Lung (tissue), 12 donors: ENCODE measurements around the gene NPL. TPM values are rescaled to one million over a fixed set of nuclear protein-coding genes. Genes with fewer than 3 reads are reported as not detected.

Source experiments
- ATAC-seq: fragments of 200-7000 bp; cut with Tn5 transposase; one replicate; pipeline ENCODE4 v1.9.1; 2020; ENCODE audit warnings: moderate number of reproducible peaks; ENCODE audit not compliant: insufficient read depth, low FRiP score
- DNase-seq, 3 donors: peaks; one replicate each; pipeline ENCODE4 v3.0.0-alpha.2; 2013 to 2017
- H3K27ac ChIP-seq, 2 donors: one replicate each; pipeline ENCODE4 v1.5.1; 2013; ENCODE audit warnings: mild to moderate bottlenecking in 2 of 2, moderate library complexity in 2 of 2, control low read depth in 1 of 2, inconsistent platforms in 1 of 2, low read depth in 1 of 2, low read length in 1 of 2
- H3K27me3 ChIP-seq, 3 donors: one replicate each; pipeline ENCODE4 v1.5.1; 2013; ENCODE audit warnings: low read length in 2 of 3; ENCODE audit not compliant: control insufficient read depth in 3 of 3, insufficient read depth in 3 of 3
- H3K36me3 ChIP-seq, 4 donors: one replicate each; pipeline ENCODE4 v1.5.1; 2013; ENCODE audit warnings: low read length in 4 of 4, mild to moderate bottlenecking in 1 of 4, moderate library complexity in 1 of 4; ENCODE audit not compliant: control insufficient read depth in 4 of 4, insufficient read depth in 4 of 4
- H3K4me1 ChIP-seq, 5 donors: one replicate each; pipeline ENCODE4 v1.5.1; 2013; ENCODE audit warnings: low read length in 5 of 5, mild to moderate bottlenecking in 2 of 5, moderate library complexity in 1 of 5; ENCODE audit not compliant: control insufficient read depth in 5 of 5, insufficient read depth in 5 of 5
- H3K4me3 ChIP-seq: one replicate; pipeline ENCODE4 v1.5.1; 2013; ENCODE audit warnings: mild to moderate bottlenecking, control low read depth, moderate library complexity
- H3K9ac ChIP-seq, 2 donors: one replicate each; pipeline ENCODE4 v1.5.1; 2013; ENCODE audit warnings: low read length in 2 of 2, control low read depth in 1 of 2; ENCODE audit not compliant: insufficient read depth in 1 of 2
- H3K9me3 ChIP-seq, 4 donors: one replicate each; pipeline ENCODE4 v1.5.1; 2013; ENCODE audit warnings: low read length in 3 of 4, mild to moderate bottlenecking in 1 of 4, moderate library complexity in 1 of 4; ENCODE audit not compliant: control insufficient read depth in 4 of 4, insufficient read depth in 3 of 4
- WGBS, 2 donors: extraction: QIAGEN DNeasy Blood & Tissue Kit; methylation state at CpG; one replicate each; pipeline ENCODE4 v1.1.7; 2013; 5-methylcytosine and 5-hydroxymethylcytosine counted together
- polyA plus RNA-seq, 2 donors: library from polyadenylated mRNA; stranded (reverse); fragments of 200-250 nt; gene quantifications; one replicate each; pipeline ENCODE4 v1.2.1, GENCODE V29; 2013
- total RNA-seq, 2 donors: library from RNA; depleted of rRNA in 1 of 2; stranded (reverse); fragments of >200 nt in 1 of 2; gene quantifications; one replicate each; pipeline ENCODE4 v1.2.1, GENCODE V29; 2014 to 2021
- TF ChIP-seq, protein P1 (sequence below): IDR thresholded peaks from 2 replicates; pipeline ENCODE4 v1.5.1; 2012; ENCODE audit warnings: mild to moderate bottlenecking; ENCODE audit errors: control extremely low read depth, extremely low read depth
- donor health status: control.
- donor health status: control.
- donor health status: Bipolar disorder and iron deficiency.
- donor health status: healthy.
- donor health status: DM: yes; HTN: yes; CAD: no.

The NPL gene
- total and polyA plus RNA-seq, 4 donors, result 31.9 to 116 (median 57.3) TPM

DNA sequence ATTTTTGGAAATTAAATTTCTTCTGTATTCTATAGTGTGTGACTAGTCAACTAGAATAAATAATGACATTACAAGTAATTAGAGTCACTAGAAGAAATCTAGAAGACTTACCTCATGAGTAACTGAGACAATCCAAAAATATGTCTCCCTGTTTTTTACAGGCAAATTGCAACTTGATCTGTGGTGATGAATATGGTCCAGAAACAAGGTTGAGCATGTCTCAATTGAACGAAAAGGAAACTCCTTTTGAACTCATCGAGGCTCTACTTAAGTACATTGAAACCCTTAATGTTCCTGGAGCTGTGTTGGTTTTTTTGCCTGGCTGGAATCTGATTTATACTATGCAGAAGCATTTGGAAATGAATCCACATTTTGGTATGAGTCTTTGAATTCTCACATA, 86.3 kb downstream of the NPL start:
- no peak for DNase-seq
- no peak overlapping the region for H3K27ac ChIP-seq
- no peak for ATAC-seq
- H3K9ac ChIP-seq, result no peak overlapping the region
- 83 to 92% methylated on average over 2 of the region's 2 CpGs for WGBS, 2 donors
- H3K27me3 ChIP-seq, result no peaks in the 10 kb centered on the region
- no peaks in the 10 kb centered on the region for H3K9me3 ChIP-seq
- no peaks in the 10 kb centered on the region for H3K4me1 ChIP-seq
- H3K36me3 ChIP-seq, result peaks cover 35 to 84% (median 67%) of the 10 kb centered on the region in 4 donors
- no peak overlapping the region for H3K4me3 ChIP-seq
- TF ChIP-seq, protein P1, sequence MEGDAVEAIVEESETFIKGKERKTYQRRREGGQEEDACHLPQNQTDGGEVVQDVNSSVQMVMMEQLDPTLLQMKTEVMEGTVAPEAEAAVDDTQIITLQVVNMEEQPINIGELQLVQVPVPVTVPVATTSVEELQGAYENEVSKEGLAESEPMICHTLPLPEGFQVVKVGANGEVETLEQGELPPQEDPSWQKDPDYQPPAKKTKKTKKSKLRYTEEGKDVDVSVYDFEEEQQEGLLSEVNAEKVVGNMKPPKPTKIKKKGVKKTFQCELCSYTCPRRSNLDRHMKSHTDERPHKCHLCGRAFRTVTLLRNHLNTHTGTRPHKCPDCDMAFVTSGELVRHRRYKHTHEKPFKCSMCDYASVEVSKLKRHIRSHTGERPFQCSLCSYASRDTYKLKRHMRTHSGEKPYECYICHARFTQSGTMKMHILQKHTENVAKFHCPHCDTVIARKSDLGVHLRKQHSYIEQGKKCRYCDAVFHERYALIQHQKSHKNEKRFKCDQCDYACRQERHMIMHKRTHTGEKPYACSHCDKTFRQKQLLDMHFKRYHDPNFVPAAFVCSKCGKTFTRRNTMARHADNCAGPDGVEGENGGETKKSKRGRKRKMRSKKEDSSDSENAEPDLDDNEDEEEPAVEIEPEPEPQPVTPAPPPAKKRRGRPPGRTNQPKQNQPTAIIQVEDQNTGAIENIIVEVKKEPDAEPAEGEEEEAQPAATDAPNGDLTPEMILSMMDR, result no peak

DNA sequence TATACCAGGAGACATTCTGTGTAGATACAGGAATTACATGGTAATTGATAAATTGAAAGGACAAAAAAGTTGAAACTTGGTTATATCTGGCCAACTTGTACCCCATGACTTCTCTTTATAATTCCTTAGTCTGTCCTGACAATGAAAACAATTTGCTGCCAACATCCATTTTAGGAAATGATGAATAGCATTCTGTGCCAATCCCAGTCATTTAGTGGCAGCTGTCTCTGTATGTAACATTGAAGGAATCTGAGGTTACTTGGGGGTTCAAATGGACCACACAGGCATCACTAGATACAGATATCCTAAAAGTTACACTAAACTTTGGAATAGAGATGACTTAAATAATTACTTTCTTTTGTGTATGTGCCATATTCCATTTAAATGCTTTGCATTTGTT, 87.8 kb downstream of the NPL start:
- H3K9ac ChIP-seq, result no peak overlapping the region
- peaks cover 36 to 81% (median 70%) of the 10 kb centered on the region in 4 donors for H3K36me3 ChIP-seq
- H3K4me3 ChIP-seq, result no peak overlapping the region
- H3K27me3 ChIP-seq, result no peaks in the 10 kb centered on the region
- no peaks in the 10 kb centered on the region for H3K4me1 ChIP-seq
- ATAC-seq (no peak), DNase-seq (no peak)
- no peaks in the 10 kb centered on the region for H3K9me3 ChIP-seq
- TF ChIP-seq, protein P1, result no peak
- no peak overlapping the region for H3K27ac ChIP-seq

DNA sequence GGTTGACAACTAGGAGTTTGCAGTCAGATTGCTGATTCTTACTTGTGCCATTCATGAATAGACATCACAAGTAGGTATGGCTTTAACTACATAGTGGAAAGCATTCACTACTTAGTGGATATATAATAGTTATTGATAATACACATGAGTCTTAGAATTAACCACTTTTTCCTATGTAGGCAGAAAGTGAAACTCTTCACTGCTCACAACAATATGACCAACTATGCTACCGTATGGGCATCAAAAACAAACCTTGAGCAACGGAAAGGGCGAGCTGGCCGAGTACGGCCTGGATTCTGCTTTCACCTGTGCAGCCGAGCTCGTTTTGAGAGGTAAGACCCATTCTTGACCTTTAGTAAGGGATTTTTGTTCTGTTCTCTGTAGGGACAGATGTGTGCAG, 88.3 kb downstream of the NPL start:
- H3K36me3 ChIP-seq, result peaks cover 35 to 79% (median 71%) of the 10 kb centered on the region in 4 donors
- DNase-seq (no peak), ATAC-seq (no peak)
- H3K27me3 ChIP-seq, result no peaks in the 10 kb centered on the region
- H3K27ac ChIP-seq, result no peak overlapping the region
- TF ChIP-seq, protein P1, result no peak
- no peaks in the 10 kb centered on the region for H3K9me3 ChIP-seq
- H3K9ac ChIP-seq, result no peak overlapping the region
- H3K4me1 ChIP-seq, result no peaks in the 10 kb centered on the region
- no peak overlapping the region for H3K4me3 ChIP-seq
- WGBS, 2 donors, result 92 to 95% methylated on average over 7 of the region's 7 CpGs

Other genes with a start within 250 kb of the NPL start
- gene RNASEL, start 200.5 kb upstream of the NPL start, total RNA-seq, result 10 to 100 TPM in 1 of 2 donors, 1 to 10 TPM in 1; 9.7 to 14.8 TPM
- 1 to 10 TPM; 3.7 to 8.3 TPM for gene RNASEL, start 200.5 kb upstream of the NPL start, polyA plus RNA-seq
- gene RGS16, start 185.4 kb upstream of the NPL start, total RNA-seq, result 10 to 100 TPM; 12.3 to 13.6 TPM
- 10 to 100 TPM; 16.4 to 26.6 TPM for gene RGS16, start 185.4 kb upstream of the NPL start, polyA plus RNA-seq
- gene RGS8, start 105.2 kb upstream of the NPL start, total RNA-seq, result under 1 TPM in 1 of 2 donors, not detected in 1; 0.03 TPM
- gene RGS8, start 105.2 kb upstream of the NPL start, polyA plus RNA-seq, result under 1 TPM; 0.02 TPM
- gene DHX9, start 49.6 kb downstream of the NPL start, total RNA-seq, result 100 to 1,000 TPM; 129 to 157 TPM
- gene DHX9, start 49.6 kb downstream of the NPL start, polyA plus RNA-seq, result 10 to 100 TPM; 55.5 to 99.8 TPM
- gene SHCBP1L, start 163.4 kb downstream of the NPL start, total RNA-seq, result not detected
- not detected for gene SHCBP1L, start 163.4 kb downstream of the NPL start, polyA plus RNA-seq
- gene LAMC1, start 233.6 kb downstream of the NPL start, total RNA-seq, result 100 to 1,000 TPM; 163 to 272 TPM
- gene LAMC1, start 233.6 kb downstream of the NPL start, polyA plus RNA-seq, result 10 to 100 TPM; 23.4 to 69.2 TPM